GM12865 (cell line): Measurements from ENCODE around the gene C1orf116.
A peak's percentile ranks its signal among the peaks of the same experiment; 100 is the strongest.

ENCODE experiments used
- DNase-seq: peaks from one replicate; pipeline ENCODE4 v3.0.0; 2010; ENCODE audit warnings: low read depth
- H3K4me3 ChIP-seq: 2 replicates; pipeline ENCODE4 v1.5.1; 2011; ENCODE audit warnings: mild to moderate bottlenecking, low read depth, low read length, control low read depth
- TF ChIP-seq, protein P1 (sequence below): IDR thresholded peaks from 2 replicates; pipeline ENCODE4 v1.5.1; 2011; ENCODE audit warnings: low read length, control low read depth, low read depth, inconsistent platforms; ENCODE audit not compliant: insufficient read depth; ENCODE audit errors: missing control alignments

C1orf116 gene

DNA sequence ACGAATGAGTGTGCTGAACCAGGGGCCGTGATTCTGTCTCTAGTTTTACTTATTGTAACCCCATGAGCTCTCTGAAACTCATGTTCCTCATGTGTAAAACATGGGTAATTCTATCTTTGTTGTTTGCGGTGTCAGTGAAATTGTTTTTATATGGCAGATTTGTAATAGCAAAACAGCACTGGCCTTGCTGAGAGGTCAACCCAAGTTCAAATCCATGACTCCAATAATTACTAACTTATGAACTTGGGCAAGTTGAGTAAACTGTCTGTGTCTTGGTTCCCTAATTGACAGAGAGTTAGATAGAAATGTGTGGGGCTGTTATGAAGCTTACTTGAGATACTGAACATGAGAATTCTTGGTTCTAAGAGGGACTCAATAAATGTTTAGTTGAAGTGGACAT is 17.8 kb downstream of the C1orf116 start:
- TF ChIP-seq, protein P1, sequence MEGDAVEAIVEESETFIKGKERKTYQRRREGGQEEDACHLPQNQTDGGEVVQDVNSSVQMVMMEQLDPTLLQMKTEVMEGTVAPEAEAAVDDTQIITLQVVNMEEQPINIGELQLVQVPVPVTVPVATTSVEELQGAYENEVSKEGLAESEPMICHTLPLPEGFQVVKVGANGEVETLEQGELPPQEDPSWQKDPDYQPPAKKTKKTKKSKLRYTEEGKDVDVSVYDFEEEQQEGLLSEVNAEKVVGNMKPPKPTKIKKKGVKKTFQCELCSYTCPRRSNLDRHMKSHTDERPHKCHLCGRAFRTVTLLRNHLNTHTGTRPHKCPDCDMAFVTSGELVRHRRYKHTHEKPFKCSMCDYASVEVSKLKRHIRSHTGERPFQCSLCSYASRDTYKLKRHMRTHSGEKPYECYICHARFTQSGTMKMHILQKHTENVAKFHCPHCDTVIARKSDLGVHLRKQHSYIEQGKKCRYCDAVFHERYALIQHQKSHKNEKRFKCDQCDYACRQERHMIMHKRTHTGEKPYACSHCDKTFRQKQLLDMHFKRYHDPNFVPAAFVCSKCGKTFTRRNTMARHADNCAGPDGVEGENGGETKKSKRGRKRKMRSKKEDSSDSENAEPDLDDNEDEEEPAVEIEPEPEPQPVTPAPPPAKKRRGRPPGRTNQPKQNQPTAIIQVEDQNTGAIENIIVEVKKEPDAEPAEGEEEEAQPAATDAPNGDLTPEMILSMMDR: no peak
- DNase-seq: peak; percentile 34
- H3K4me3 ChIP-seq: no peak overlapping the region

DNA sequence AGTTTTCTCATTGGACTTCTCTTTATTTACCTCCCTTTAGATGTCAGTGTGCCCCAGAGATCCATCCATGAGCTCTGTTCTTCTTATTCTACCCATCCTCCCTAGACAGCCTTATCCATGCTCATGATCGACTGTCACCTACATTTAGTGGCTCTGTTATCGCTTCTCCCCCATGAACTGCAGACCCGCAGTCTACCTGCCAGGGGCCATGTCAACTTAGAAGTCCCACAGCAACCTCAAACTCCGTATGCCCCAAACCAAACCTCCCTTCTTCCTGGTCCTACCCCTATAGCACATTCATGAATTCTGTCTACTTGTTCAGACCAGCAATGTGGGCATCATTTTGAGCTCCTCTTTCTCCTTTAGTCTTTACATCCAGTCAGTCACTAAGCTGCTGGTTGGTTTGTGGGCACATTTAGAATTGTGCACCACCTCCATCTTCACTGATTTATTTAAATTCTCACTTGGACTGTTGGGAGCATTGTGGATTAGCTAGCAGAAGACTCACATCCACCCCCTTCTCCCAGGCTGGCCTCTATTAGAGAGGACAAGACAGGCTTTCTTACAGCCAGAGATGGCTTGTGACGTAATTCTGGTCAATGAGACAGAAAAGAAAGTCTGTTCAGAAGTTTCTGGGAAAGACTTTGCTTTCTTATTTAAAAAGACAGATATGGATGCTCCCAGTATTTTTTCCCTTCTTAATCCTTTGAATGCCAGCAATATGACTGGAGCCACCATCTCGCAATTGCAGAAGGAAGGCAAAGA is 19.1 kb downstream of the C1orf116 start:
- TF ChIP-seq, protein P1: no peak
- no peak for DNase-seq

DNA sequence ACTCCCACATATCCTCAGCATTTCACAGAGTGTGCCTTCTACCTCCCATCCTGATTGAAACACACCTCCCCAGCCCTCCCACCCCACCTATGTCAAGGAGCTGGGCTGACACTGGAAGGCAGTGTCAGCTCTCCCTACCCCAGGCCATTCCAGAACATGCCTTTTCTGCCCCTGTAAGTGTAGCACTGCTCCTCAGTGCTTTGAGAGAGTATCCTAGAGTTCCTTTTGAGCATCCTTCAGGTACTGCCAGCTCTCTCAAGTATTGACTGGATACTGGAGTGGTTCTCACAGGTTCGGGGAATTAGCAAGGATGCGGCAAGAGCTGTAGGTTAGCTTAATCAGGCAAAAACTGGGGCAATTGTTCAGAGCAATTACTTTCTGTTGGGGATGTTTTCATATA is 21.8 kb downstream of the C1orf116 start:
- TF ChIP-seq, protein P1: no peak
- H3K4me3 ChIP-seq: no peak overlapping the region
- DNase-seq: no peak

More for the DNA sequence above, 19.1 kb downstream of the C1orf116 start:
- H3K4me3 ChIP-seq: no peak overlapping the region

DNA sequence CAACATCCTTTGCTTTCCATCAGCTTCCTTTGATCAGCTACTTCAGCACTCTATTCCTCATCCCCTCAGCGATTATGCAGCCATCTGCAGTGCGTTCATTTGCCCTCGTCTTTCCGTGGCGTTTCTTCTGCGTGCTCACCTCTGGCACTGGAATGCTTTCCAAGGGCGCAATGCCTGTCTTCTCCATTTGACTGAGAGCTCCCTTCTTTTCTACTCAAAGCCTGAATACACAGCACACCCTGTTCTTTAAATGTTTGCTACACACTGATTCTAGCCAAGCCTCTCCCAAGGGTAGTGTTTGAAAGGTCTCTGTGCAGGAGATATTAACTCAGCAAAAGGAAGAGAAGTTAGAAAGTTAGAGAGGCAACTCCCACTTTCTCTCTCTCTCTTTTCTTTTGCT is 22.6 kb downstream of the C1orf116 start:
- H3K4me3 ChIP-seq: no peak overlapping the region
- DNase-seq: no peak
- TF ChIP-seq, protein P1: no peak

DNA sequence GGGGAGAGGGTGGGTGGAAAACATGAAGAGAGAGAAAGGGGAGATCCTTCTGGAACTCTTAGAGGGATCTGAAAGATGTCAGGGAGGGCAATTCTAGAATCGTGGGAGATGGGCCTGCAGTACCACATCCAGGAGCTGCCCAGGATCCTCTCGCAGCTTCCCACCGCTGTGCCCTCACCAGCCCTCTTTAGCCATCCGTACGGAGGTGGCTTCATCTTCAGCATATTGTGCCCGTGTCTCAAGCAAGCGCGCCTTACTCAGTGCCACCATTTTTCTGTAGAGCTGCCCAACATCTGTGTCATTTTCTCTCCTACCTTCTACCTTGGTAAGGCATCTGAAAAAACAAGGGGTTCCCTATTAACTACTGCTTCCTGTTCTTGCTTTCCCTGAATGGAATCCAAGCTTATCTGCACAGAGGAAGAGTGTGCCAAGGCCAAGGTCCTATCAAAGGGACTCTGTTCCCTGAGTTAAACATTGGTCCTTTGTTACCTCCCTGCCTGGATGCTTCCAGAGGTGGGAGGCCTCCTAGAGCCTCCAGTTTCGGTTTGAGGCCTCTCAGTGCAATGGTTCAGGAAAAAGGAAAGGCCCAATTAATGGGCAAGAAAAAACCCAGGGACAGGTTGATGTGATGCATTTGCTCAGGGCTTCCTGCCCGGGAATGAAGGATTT is 23.2 kb downstream of the C1orf116 start:
- no peak for DNase-seq
- TF ChIP-seq, protein P1: no peak
- H3K4me3 ChIP-seq: no peak overlapping the region

DNA sequence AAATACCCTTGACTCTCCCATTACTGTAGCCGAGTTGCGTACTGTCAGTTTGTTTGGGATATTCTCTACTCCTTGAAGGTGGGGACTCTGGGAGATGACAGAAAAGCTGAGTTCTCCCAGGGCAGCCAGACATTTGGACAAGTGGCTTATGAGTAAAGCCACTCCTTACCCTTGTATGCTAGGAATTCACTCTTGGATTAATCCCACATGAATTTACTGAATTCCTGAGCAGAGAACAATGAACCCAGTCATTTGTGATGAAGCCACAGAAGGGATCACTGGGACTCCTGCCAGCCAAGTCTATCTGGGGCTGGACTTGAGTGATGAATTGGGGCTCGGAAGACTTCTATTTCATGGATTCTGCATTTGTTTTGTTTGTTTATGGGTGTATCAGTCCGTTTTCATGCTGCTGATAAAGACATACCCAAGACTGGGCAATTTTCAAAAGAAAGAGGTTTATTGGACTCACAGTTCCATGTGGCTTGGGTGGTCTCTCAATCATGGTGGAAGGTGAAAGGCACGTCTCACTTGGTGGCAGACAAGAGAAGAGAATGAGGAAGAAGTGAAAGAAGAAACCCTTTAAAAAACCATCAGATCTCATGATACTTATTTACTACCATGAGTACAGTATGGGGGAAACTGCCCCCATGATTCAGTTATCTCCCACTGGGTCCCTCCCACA is 25.1 kb downstream of the C1orf116 start:
- TF ChIP-seq, protein P1: no peak
- no peak overlapping the region for H3K4me3 ChIP-seq
- DNase-seq: no peak
